IPS-18c (cell line): ENCODE results near the gene ZSWIM8.
A peak's percentile ranks its signal among the peaks of the same experiment; 100 is the strongest.

Experiments
- H3K4me3 ChIP-seq: 2 replicates; pipeline ENCODE4 v1.7.0; 2013; ENCODE audit warnings: low read depth, mild to moderate bottlenecking, low read length, moderate library complexity; ENCODE audit not compliant: insufficient read depth
- H3K9me3 ChIP-seq: one replicate; pipeline ENCODE4 v1.6.1; 2013; ENCODE audit warnings: mild to moderate bottlenecking, low read length, moderate library complexity; ENCODE audit not compliant: control insufficient read depth, insufficient read depth

Gene ZSWIM8

GRCh38 chr10:73802276-73802991, 17.0 kb downstream of the ZSWIM8 start:
- H3K9me3 ChIP-seq: no peaks in the 10 kb centered on the region
- H3K4me3 ChIP-seq: no peak overlapping the region

- Histone ChIP-seq H3K9me3 (no peaks in the 10 kb centered on the region), H3K4me3 (no peak overlapping the region)
Measured at GRCh38 chr10:73803680-73804286, 18.4 kb downstream of the ZSWIM8 start.

GRCh38 chr10:73806176-73806950, 21.0 kb downstream of the ZSWIM8 start:
- Histone ChIP-seq H3K9me3 (no peaks in the 10 kb centered on the region), H3K4me3 (no peak overlapping the region)

GRCh38 chr10:73807471-73807870, 22.1 kb downstream of the ZSWIM8 start:
- Histone ChIP-seq H3K4me3 (no peak overlapping the region), H3K9me3 (no peaks in the 10 kb centered on the region)

GRCh38 chr10:73808021-73808815, 22.8 kb downstream of the ZSWIM8 start:
- H3K9me3 ChIP-seq: no peaks in the 10 kb centered on the region
- no peak overlapping the region for H3K4me3 ChIP-seq

GRCh38 chr10:73809061-73809818, 23.8 kb downstream of the ZSWIM8 start:
- Histone ChIP-seq H3K9me3 (no peaks in the 10 kb centered on the region), H3K4me3 (no peak overlapping the region)

GRCh38 chr10:73810358-73810734, 24.9 kb downstream of the ZSWIM8 start:
- Histone ChIP-seq H3K9me3 (no peaks in the 10 kb centered on the region), H3K4me3 (peak overlapping the region; percentile 91)

GRCh38 chr10:73810735-73811465, 25.5 kb downstream of the ZSWIM8 start:
- Histone ChIP-seq H3K9me3 (no peaks in the 10 kb centered on the region), H3K4me3 (peak overlapping the region; percentile 91)

GRCh38 chr10:73812657-73813056, 27.3 kb downstream of the ZSWIM8 start:
- Histone ChIP-seq H3K4me3 (no peak overlapping the region), H3K9me3 (no peaks in the 10 kb centered on the region)

GRCh38 chr10:73813333-73813732, 27.9 kb downstream of the ZSWIM8 start:
- Histone ChIP-seq H3K4me3 (no peak overlapping the region), H3K9me3 (no peaks in the 10 kb centered on the region)

GRCh38 chr10:73814276-73814895, 29.0 kb downstream of the ZSWIM8 start:
- H3K9me3 ChIP-seq: no peaks in the 10 kb centered on the region

GRCh38 chr10:73814896-73815718, 29.7 kb downstream of the ZSWIM8 start:
- H3K9me3 ChIP-seq: no peaks in the 10 kb centered on the region
- H3K4me3 ChIP-seq: no peak overlapping the region

More at GRCh38 chr10:73814276-73814895, 29.0 kb downstream of the ZSWIM8 start:
- no peak overlapping the region for H3K4me3 ChIP-seq

- Histone ChIP-seq H3K9me3 (no peaks in the 10 kb centered on the region), H3K4me3 (no peak overlapping the region)
Measured at GRCh38 chr10:73815719-73816030, 30.3 kb downstream of the ZSWIM8 start.

- Histone ChIP-seq H3K4me3 (no peak overlapping the region), H3K9me3 (no peaks in the 10 kb centered on the region)
Measured at GRCh38 chr10:73816917-73817729, 31.7 kb downstream of the ZSWIM8 start.
